NB4 (cell line): ENCODE measurements around the gene TEKTIP1.

Experiments used
- MYC ChIP-seq: IDR thresholded peaks from 2 replicates; pipeline ENCODE4 v1.6.1; 2011; ENCODE audit warnings: low read depth, low read length
- POLR2A ChIP-seq: IDR thresholded peaks from 2 replicates; pipeline ENCODE4 v1.6.1; 2011; ENCODE audit warnings: mild to moderate bottlenecking; ENCODE audit not compliant: insufficient read length; ENCODE audit errors: extremely low read depth
- TF ChIP-seq, protein P1 (sequence below): IDR thresholded peaks from one replicate; pipeline ENCODE4 v1.5.1; 2012; ENCODE audit warnings: low read depth, low read length

DNA sequence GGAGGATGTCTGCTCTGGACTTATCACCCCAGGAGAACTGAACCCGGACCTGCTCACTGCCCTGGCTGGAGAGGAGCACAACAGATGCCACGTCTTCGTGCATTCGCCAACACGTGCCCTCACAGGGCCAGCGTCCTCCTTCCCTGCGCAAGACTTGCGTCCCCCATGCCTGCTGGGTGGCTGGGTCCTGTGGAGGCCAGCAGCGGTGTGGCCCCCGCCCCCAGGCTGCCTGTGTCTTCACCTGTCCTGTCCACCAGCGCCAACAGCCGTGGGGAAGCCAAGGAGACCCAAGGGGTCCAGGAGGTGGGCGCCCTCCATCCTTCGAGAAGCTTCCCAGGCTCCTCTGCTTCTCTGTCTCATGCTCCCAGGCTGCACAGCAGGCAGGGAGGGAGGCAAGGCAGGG lies 3.4 kb upstream of the TEKTIP1 start:
- TF ChIP-seq, protein P1, sequence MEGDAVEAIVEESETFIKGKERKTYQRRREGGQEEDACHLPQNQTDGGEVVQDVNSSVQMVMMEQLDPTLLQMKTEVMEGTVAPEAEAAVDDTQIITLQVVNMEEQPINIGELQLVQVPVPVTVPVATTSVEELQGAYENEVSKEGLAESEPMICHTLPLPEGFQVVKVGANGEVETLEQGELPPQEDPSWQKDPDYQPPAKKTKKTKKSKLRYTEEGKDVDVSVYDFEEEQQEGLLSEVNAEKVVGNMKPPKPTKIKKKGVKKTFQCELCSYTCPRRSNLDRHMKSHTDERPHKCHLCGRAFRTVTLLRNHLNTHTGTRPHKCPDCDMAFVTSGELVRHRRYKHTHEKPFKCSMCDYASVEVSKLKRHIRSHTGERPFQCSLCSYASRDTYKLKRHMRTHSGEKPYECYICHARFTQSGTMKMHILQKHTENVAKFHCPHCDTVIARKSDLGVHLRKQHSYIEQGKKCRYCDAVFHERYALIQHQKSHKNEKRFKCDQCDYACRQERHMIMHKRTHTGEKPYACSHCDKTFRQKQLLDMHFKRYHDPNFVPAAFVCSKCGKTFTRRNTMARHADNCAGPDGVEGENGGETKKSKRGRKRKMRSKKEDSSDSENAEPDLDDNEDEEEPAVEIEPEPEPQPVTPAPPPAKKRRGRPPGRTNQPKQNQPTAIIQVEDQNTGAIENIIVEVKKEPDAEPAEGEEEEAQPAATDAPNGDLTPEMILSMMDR: no peak
- TF ChIP-seq POLR2A (no peak), MYC (no peak)
